ENCODE results near the gene WNT2. TPM values are rescaled to one million over a fixed set of nuclear protein-coding genes. Genes with fewer than 3 reads are reported as not detected.

WNT2 gene
- total and polyA plus RNA-seq, 7 donors: under 0.01 to 2.8 (median 0.16) TPM; not detected in 3

DNA sequence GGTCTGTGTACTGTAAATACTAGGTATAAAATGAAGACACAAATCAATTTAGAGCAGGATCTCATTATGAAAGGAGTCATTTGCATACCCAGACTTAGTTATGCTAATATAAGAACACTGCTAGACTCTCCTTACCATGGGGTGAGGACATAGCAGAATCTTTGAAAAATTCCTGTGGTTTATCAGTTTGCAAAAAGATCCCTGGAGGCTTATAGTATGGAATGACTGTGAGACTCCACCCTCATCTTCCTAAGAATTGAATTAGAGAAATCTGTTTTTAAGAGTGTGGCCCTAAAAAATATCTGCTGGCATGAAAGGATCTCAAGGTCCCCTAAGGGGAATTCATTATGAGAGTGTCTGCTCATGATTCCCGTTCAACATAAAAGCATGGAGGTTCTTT is 63.2 kb downstream of the WNT2 start:
- Histone ChIP-seq H3K9me3 (no peaks in the 10 kb centered on the region), H3K27ac (no peak overlapping the region), H3K36me3 (no peaks in the 10 kb centered on the region), H3K4me1 (no peaks in the 10 kb centered on the region), H3K27me3 (no peaks in the 10 kb centered on the region), H3K4me3 (no peak overlapping the region)
- WGBS, 2 donors: 31 to 89% methylated on average over 1 of the region's 1 CpG
- intact Hi-C loops (cut with DNase I): no loop called here
- TF ChIP-seq POLR2AphosphoS5 (IDR thresholded peaks at IDR 0.05) (no peak), EP300 (IDR thresholded peaks at IDR 0.05) (no peak), POLR2A (IDR thresholded peaks at IDR 0.05) (no peak)
- TF ChIP-seq, protein P1, sequence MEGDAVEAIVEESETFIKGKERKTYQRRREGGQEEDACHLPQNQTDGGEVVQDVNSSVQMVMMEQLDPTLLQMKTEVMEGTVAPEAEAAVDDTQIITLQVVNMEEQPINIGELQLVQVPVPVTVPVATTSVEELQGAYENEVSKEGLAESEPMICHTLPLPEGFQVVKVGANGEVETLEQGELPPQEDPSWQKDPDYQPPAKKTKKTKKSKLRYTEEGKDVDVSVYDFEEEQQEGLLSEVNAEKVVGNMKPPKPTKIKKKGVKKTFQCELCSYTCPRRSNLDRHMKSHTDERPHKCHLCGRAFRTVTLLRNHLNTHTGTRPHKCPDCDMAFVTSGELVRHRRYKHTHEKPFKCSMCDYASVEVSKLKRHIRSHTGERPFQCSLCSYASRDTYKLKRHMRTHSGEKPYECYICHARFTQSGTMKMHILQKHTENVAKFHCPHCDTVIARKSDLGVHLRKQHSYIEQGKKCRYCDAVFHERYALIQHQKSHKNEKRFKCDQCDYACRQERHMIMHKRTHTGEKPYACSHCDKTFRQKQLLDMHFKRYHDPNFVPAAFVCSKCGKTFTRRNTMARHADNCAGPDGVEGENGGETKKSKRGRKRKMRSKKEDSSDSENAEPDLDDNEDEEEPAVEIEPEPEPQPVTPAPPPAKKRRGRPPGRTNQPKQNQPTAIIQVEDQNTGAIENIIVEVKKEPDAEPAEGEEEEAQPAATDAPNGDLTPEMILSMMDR (IDR thresholded peaks at IDR 0.05): no peak
- no peak for DNase-seq

DNA sequence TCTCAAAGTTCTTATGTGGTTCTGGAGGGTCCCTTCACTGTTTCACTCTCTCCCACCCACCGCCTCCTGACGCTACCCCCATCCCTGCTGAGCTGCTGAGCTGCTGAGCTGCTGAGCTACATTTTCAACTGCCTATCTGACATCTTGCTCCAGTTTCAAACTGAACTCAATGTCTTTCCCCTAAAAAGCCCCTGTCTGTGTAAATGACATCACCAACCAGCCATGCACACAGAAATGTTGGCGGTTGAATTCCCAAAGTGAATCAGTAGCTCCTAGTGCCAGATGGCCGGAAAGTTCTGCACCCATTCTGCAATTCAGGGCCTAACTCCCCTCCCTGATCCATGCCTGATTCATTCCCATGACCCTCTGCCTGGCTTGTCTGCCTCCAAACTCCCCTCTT is 71.2 kb downstream of the WNT2 start:
- Histone ChIP-seq H3K9me3 (no peaks in the 10 kb centered on the region), H3K36me3 (no peaks in the 10 kb centered on the region), H3K27me3 (no peaks in the 10 kb centered on the region), H3K4me1 (no peaks in the 10 kb centered on the region), H3K27ac (no peak overlapping the region), H3K4me3 (no peak overlapping the region)
- 88 to 93% methylated on average over 4 of the region's 4 CpGs for WGBS, 2 donors
- intact Hi-C loops (cut with DNase I): no loop called here
- TF ChIP-seq EP300 (IDR thresholded peaks at IDR 0.05) (no peak), POLR2AphosphoS5 (IDR thresholded peaks at IDR 0.05) (no peak), POLR2A (IDR thresholded peaks at IDR 0.05) (no peak)
- TF ChIP-seq, protein P1 (IDR thresholded peaks at IDR 0.05): no peak
- DNase-seq: no peak

DNA sequence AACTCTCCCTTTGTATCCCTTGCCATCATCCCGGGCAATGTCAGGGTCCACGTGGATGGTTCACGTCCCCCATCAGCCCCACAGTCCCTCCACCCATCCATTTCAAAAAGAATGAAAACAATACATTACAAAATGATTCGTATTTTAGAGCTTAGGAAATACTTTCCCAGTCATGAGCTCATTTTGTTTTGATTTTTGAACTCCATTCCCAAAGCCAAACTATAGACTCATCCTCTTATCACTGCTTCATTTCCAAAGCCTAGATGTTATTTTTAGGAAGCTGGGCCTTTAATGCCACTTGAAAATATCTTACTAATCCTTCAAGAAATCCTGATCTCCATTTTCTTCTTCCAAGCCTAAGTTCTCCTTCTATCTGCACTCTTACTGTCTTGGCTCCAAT is 72.1 kb downstream of the WNT2 start:
- Histone ChIP-seq H3K9me3 (no peaks in the 10 kb centered on the region), H3K4me3 (no peak overlapping the region), H3K36me3 (no peaks in the 10 kb centered on the region), H3K27me3 (no peaks in the 10 kb centered on the region), H3K27ac (no peak overlapping the region), H3K4me1 (no peaks in the 10 kb centered on the region)
- DNase-seq: no peak
- intact Hi-C loops (cut with DNase I): no loop called here
- 58 to 83% methylated on average over 4 of the region's 4 CpGs for WGBS, 2 donors
- no peak for TF ChIP-seq POLR2AphosphoS5 (IDR thresholded peaks at IDR 0.05)
- TF ChIP-seq POLR2A (IDR thresholded peaks at IDR 0.05): no peak
- TF ChIP-seq, protein P1 (IDR thresholded peaks at IDR 0.05): no peak
- no peak for TF ChIP-seq EP300 (IDR thresholded peaks at IDR 0.05)

DNA sequence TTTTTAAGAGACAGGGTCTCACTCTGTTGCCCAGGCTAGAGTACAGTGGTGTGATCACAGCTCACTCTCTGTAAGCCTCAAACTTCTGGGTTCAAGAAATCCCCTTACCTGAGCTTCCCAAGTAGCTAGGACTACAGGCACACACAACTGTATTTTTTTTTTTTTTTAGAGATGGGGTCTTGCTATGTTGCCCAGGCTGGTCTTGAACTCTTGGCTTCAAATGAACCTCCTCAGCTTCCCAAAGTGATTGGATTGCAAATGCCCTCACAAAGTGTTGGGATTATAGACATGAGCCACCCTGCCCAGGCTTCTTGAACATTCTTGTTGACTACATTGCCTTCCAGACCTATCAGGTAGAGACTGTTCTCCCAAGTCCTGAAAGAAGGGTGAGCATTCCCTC is 72.6 kb downstream of the WNT2 start:
- no peak for DNase-seq
- Histone ChIP-seq H3K27ac (no peak overlapping the region), H3K36me3 (no peaks in the 10 kb centered on the region), H3K9me3 (no peaks in the 10 kb centered on the region), H3K27me3 (no peaks in the 10 kb centered on the region), H3K4me3 (no peak overlapping the region), H3K4me1 (no peaks in the 10 kb centered on the region)
- TF ChIP-seq, protein P1 (IDR thresholded peaks at IDR 0.05): no peak
- TF ChIP-seq POLR2A (IDR thresholded peaks at IDR 0.05) (no peak), EP300 (IDR thresholded peaks at IDR 0.05) (no peak)
- intact Hi-C loops (cut with DNase I): no loop called here

DNA sequence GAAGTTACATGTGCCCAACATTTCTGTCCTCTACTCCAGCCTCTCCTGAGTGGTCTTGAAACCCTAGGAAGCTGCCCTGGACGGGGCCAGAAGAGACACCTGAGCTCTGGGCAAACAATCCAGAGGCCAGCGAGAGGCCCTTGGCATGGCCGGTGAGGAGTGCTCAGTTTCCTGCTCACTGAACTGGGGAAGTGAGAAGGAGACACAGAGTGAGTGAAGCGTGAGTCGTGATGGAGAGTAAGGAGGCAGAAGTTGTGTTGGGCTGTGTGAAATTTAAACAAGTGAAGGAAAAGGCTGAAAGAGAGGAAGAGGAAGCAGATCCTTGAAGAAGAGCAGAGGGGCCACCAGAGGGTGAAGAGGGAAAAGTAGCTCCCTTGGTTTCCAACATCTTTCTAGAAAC is 73.2 kb downstream of the WNT2 start:
- Histone ChIP-seq H3K9me3 (no peaks in the 10 kb centered on the region), H3K27ac (no peak overlapping the region), H3K4me3 (no peak overlapping the region), H3K36me3 (no peaks in the 10 kb centered on the region), H3K27me3 (no peaks in the 10 kb centered on the region), H3K4me1 (no peaks in the 10 kb centered on the region)
- WGBS, 2 donors: 71 to 72% methylated on average over 5 of the region's 5 CpGs
- no peak for DNase-seq
- intact Hi-C loops (cut with DNase I): no loop called here
- TF ChIP-seq EP300 (IDR thresholded peaks at IDR 0.05) (no peak), POLR2AphosphoS5 (IDR thresholded peaks at IDR 0.05) (no peak)
